IPS DF 4.7 (cell line): ENCODE data around the gene PEX12.
"Not testable (repeated sequence)": the region's sequence is repeated elsewhere in the genome, so short reads cannot be mapped to it uniquely, and the experiment has no call there.

Experiments used
- DNase-seq: peaks from one replicate; pipeline ENCODE4 v3.0.0-alpha.2; 2013; ENCODE audit warnings: low spot score; ENCODE audit errors: extremely low read depth

Gene PEX12

GRCh38 chr17:35537601-35538141, 40.7 kb downstream of the PEX12 start, which contains the start of gene SLFN12L:
Gene SLFN12L (minus strand): TSS chr17:35537678. CDS start chr17:35522364, 15,314 bp downstream.
- DNase-seq: no peak

GRCh38 chr17:35536664-35537171, 41.7 kb downstream of the PEX12 start:
- no peak for DNase-seq

- not testable (repeated sequence) for DNase-seq
Observed at GRCh38 chr17:35535406-35535805, 43.0 kb downstream of the PEX12 start.

- no peak for DNase-seq
Observed at GRCh38 chr17:35534576-35535093, 43.7 kb downstream of the PEX12 start.

- DNase-seq: no peak
Observed at GRCh38 chr17:35531160-35531559, 47.2 kb downstream of the PEX12 start.

GRCh38 chr17:35529866-35530265, 48.5 kb downstream of the PEX12 start:
- DNase-seq: no peak

GRCh38 chr17:35529326-35529725, 49.0 kb downstream of the PEX12 start:
- not testable (repeated sequence) for DNase-seq
